Lower leg skin (tissue), 4 donors: ENCODE data around the gene LDAF1. TPM values are rescaled to one million over a fixed set of nuclear protein-coding genes. Genes with fewer than 3 reads are reported as not detected.

Experiments
- DNase-seq, 2 donors: peaks; one replicate each; pipeline ENCODE4 v3.0.0-alpha.2; 2019; ENCODE audit warnings: low spot score in 2 of 2
- H3K4me3 ChIP-seq: fragments of 200-600 bp; sonication (generic); 2 replicates; pipeline ENCODE4 v1.5.1; 2017; ENCODE audit warnings: mild to moderate bottlenecking, low read depth; ENCODE audit not compliant: poor library complexity, severe bottlenecking
- CTCF ChIP-seq, 3 donors: fragments of 450-650 bp; IDR thresholded peaks; one replicate each; pipeline ENCODE4 v1.5.1; 2016; ENCODE audit warnings: antibody characterized with exemption in 3 of 3, mild to moderate bottlenecking in 3 of 3, moderate library complexity in 2 of 3
- POLR2A ChIP-seq, 2 donors: fragments of 450-650 bp; IDR thresholded peaks; one replicate each; pipeline ENCODE4 v1.6.1; 2016 to 2017; ENCODE audit warnings: antibody characterized with exemption in 2 of 2, mild to moderate bottlenecking in 1 of 2, moderate library complexity in 1 of 2
- WGBS, 2 donors: methylation state at CpG; one replicate each; pipeline ENCODE4 v1.1.5; 2018; 5-methylcytosine and 5-hydroxymethylcytosine counted together
- intact Hi-C: fragments of 100-400 bp; cut with DNase I; formaldehyde crosslinking; loops from one replicate; pipeline ENCODE4 v1.15.0; 2023; ENCODE audit warnings: low total_unique reads
- total RNA-seq, 4 donors: library from RNA; depleted of rRNA; stranded (reverse); fragments of >200 nt; gene quantifications; one replicate each; pipeline ENCODE4 v1.1.0, GENCODE V29; 2016

Gene LDAF1
- total RNA-seq, 4 donors from 2014 or later, result 188 to 208 (median 200) TPM

- no peak for DNase-seq
- intact Hi-C loops, result no loop called here
- no peak overlapping the region for H3K4me3 ChIP-seq
- 50 to 52% methylated on average over 2 of the region's 2 CpGs for WGBS, 2 donors
- TF ChIP-seq POLR2A (IDR thresholded peaks at IDR 0.05) (no peak), CTCF (IDR thresholded peaks at IDR 0.05) (no peak)
Measured at GRCh38 chr16:21161211-21161610, 2.7 kb downstream of the LDAF1 start.

- 22 to 24% methylated on average over 7 of the region's 7 CpGs for WGBS, 2 donors
- DNase-seq, result peak in 1 of 2 donors; percentile 90
- H3K4me3 ChIP-seq, result no peak overlapping the region
- intact Hi-C loops, result no loop called here
- TF ChIP-seq POLR2A (IDR thresholded peaks at IDR 0.05) (no peak), CTCF (IDR thresholded peaks at IDR 0.05) (no peak)
Measured at GRCh38 chr16:21162661-21163151, 4.2 kb downstream of the LDAF1 start.

- intact Hi-C loops, result no loop called here
Measured at GRCh38 chr16:21163576-21163975, 5.1 kb downstream of the LDAF1 start.

GRCh38 chr16:21164521-21165168, 6.2 kb downstream of the LDAF1 start:
- intact Hi-C loops, result no loop called here
- 88 to 93% methylated on average over 7 of the region's 7 CpGs for WGBS, 2 donors
- TF ChIP-seq CTCF (IDR thresholded peaks at IDR 0.05), result no peak
- TF ChIP-seq POLR2A (IDR thresholded peaks at IDR 0.05), result no peak
- DNase-seq, result no peak
- H3K4me3 ChIP-seq, result no peak overlapping the region

More at GRCh38 chr16:21163576-21163975, 5.1 kb downstream of the LDAF1 start:
- DNase-seq, result no peak
- TF ChIP-seq POLR2A (IDR thresholded peaks at IDR 0.05) (no peak), CTCF (IDR thresholded peaks at IDR 0.05) (no peak)
- 78 to 83% methylated on average over 4 of the region's 4 CpGs for WGBS, 2 donors
- H3K4me3 ChIP-seq, result no peak overlapping the region

GRCh38 chr16:21166561-21166961, 8.1 kb downstream of the LDAF1 start:
- TF ChIP-seq CTCF (IDR thresholded peaks at IDR 0.05) (no peak), POLR2A (IDR thresholded peaks at IDR 0.05) (no peak)
- DNase-seq, result no peak
- H3K4me3 ChIP-seq, result no peak overlapping the region
- intact Hi-C loops, result no loop called here
- WGBS, 2 donors, result 87 to 91% methylated on average over 9 of the region's 9 CpGs

GRCh38 chr16:21167360-21167759, 8.9 kb downstream of the LDAF1 start:
- no peak for TF ChIP-seq CTCF (IDR thresholded peaks at IDR 0.05)
- no peak for TF ChIP-seq POLR2A (IDR thresholded peaks at IDR 0.05)
- WGBS, 2 donors, result 94 to 97% methylated on average over 9 of the region's 9 CpGs
- no peak overlapping the region for H3K4me3 ChIP-seq
- no peak for DNase-seq
- intact Hi-C loops, result no loop called here
